ENCODE measurements around the gene TRAF6. TPM values are rescaled to one million over a fixed set of nuclear protein-coding genes. Genes with fewer than 3 reads are reported as not detected.
"Not testable (repeated sequence)": the region's sequence is repeated elsewhere in the genome, so short reads cannot be mapped to it uniquely, and the experiment has no call there.

The TRAF6 gene
- polyA plus RNA-seq, 1 experiment = 6.2 TPM

DNA sequence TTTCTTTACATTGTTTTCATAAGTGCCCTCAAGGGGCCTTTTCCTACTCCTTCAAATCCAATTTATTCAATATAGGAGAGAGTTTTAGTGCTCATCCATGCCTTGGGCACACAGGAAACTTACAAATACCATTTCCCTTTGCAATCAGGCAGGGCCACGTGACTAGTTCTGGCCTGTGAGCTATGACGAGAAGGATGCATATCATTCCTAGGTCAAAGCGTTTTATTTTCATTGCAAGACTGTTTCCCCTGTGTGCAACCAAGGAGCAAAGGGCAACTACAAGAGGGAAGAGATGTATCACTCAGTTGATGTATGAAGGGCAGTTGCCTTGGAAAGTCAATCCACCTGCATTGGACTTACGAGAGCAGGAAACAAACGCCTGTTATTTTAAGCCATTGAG, 1.9 kb upstream of the TRAF6 start:
- Histone ChIP-seq H3K27me3 (ENCODE audit: control insufficient read depth, insufficient read depth, low read length) (no peaks in the 10 kb centered on the region), H3K4me3 (ENCODE audit: low read depth, low read length) (no peak overlapping the region), H3K36me3 (ENCODE audit: control insufficient read depth, insufficient read depth, low read length) (no peaks in the 10 kb centered on the region)
- no peak for DNase-seq (ENCODE audit: low read depth)
- CTCF ChIA-PET = interaction anchor here (0.6 kb wide), 1 partner anchor 117 kb away, joined by 3 read pairs; no protein-coding TSS in a partner anchor
- POLR2A ChIA-PET = no interaction called here
- TF ChIP-seq, protein P1, sequence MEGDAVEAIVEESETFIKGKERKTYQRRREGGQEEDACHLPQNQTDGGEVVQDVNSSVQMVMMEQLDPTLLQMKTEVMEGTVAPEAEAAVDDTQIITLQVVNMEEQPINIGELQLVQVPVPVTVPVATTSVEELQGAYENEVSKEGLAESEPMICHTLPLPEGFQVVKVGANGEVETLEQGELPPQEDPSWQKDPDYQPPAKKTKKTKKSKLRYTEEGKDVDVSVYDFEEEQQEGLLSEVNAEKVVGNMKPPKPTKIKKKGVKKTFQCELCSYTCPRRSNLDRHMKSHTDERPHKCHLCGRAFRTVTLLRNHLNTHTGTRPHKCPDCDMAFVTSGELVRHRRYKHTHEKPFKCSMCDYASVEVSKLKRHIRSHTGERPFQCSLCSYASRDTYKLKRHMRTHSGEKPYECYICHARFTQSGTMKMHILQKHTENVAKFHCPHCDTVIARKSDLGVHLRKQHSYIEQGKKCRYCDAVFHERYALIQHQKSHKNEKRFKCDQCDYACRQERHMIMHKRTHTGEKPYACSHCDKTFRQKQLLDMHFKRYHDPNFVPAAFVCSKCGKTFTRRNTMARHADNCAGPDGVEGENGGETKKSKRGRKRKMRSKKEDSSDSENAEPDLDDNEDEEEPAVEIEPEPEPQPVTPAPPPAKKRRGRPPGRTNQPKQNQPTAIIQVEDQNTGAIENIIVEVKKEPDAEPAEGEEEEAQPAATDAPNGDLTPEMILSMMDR (IDR thresholded peaks at IDR 0.05; ENCODE audit: insufficient read depth, low read depth, low read length) = no peak

DNA sequence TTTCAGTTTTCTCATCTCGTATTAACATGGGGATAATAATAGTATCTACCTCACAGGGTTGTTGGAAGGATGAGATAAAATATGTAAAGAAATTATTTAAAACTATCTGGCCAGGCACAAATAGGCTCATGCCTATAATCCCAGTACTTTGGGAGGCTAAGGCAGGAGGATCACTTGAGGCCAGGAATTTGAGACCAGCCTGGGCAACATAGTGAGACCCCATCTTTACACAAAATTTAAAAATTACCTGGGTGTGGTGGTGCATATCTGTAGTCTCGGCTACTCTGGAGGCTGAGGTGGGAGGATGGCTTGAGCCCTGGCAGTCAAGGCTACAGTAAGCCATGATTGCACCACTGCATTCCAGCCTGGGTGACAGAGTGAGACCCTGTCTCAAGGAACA, 990 bp upstream of the TRAF6 start:
- POLR2A ChIA-PET; H3K4me3 ChIP-seq (ENCODE audit: low read depth, low read length); DNase-seq (ENCODE audit: low read depth); H3K36me3 ChIP-seq (ENCODE audit: control insufficient read depth, insufficient read depth, low read length); H3K27me3 ChIP-seq (ENCODE audit: control insufficient read depth, insufficient read depth, low read length): not testable (repeated sequence)
- CTCF ChIA-PET = interaction anchor here (0.7 to 1.4 kb wide), 6 partner anchors 9 to 241 kb away, joined by 3 to 15 read pairs (median 4); no protein-coding TSS in a partner anchor

DNA sequence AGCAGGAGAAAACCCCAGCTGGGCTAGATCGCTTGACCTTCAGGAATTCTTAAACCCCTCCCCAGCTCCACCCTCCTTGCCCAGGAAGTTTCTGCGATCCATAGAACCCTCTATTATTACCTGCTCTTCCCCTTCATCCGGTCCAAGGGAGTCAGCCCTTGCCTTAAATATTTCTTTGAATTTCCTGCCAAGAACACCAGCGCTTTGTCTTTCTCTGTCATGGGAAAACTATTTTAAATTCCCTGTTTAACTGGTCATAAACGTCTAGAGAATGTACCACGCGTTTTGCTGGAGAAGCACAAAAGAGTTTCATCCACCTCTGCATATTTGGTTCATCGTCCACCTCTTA, 496 bp upstream of the TRAF6 start:
- DNase-seq (ENCODE audit: low read depth) = no peak
- H3K4me3 ChIP-seq (ENCODE audit: low read depth, low read length) = peak overlapping the region; percentile 100
- H3K36me3 ChIP-seq (ENCODE audit: control insufficient read depth, insufficient read depth, low read length) = no peaks in the 10 kb centered on the region
- H3K27me3 ChIP-seq (ENCODE audit: control insufficient read depth, insufficient read depth, low read length) = no peaks in the 10 kb centered on the region
- TF ChIP-seq, protein P1 (IDR thresholded peaks at IDR 0.05; ENCODE audit: insufficient read depth, low read depth, low read length) = no peak
- ChIA-PET POLR2A (no interaction called here), CTCF (interaction anchor here (0.7 to 2.8 kb wide), 8 partner anchors 9 to 748 kb away, joined by 3 to 15 read pairs (median 4); no protein-coding TSS in a partner anchor)

DNA sequence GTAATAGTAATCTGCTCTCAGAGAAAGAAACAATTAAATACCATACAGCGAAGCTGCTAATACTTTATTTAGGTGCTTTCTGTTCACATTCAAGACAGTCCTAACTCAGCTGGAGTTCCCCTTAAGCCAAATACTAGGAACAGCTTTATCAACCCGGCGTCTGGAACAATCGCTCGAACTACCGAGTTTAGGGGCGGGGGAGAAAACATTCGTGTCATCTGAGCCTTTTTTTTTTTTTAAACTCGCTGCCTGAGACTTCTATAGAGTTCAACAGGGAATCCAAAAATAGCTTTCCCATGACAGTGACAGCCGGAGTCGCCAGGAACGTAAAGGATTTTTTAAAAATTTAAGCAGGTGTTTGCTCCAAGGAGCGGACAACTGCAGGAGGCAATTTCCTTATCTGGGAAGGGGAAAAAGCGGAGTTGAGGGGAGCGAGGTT, 852 bp downstream of the TRAF6 start:
- TF ChIP-seq, protein P1 (IDR thresholded peaks at IDR 0.05; ENCODE audit: insufficient read depth, low read depth, low read length) = no peak
- peak overlapping the region; percentile 100 for H3K4me3 ChIP-seq (ENCODE audit: low read depth, low read length)
- DNase-seq (ENCODE audit: low read depth) = no peak
- no peaks in the 10 kb centered on the region for H3K27me3 ChIP-seq (ENCODE audit: control insufficient read depth, insufficient read depth, low read length)
- ChIA-PET POLR2A (interaction anchor here (0.7 kb wide), 1 partner anchor 954 kb away, joined by 3 read pairs; no protein-coding TSS in a partner anchor), CTCF (interaction anchor here (0.6 to 2.8 kb wide), 8 partner anchors 10 to 687 kb away, joined by 3 to 10 read pairs (median 3); no protein-coding TSS in a partner anchor)
- no peaks in the 10 kb centered on the region for H3K36me3 ChIP-seq (ENCODE audit: control insufficient read depth, insufficient read depth, low read length)

DNA sequence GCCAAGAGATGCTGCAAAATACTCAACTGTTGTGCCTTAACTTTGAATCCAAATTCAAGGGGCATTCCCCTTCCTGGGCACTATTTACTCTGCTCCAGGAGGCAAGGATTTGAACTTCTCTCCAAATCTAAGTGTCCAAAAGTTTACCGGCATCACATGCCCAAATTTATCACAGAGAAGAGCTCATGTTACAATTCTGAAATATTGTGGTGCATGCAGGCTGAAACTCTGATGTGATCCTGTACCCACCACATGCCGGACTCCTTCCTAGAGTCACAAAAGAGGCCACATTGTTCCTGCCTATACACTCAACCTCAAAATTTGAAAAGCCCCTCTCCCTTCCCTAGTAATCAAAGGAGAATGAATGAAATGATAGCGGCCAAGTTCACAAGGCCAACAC, 1.3 kb downstream of the TRAF6 start:
- CTCF ChIA-PET = interaction anchor here (0.6 to 2.8 kb wide), 8 partner anchors 10 to 687 kb away, joined by 3 to 10 read pairs (median 3); no protein-coding TSS in a partner anchor
- no peak for DNase-seq (ENCODE audit: low read depth)

More for the DNA sequence above, 1.3 kb downstream of the TRAF6 start:
- POLR2A ChIA-PET = interaction anchor here (0.7 kb wide), 1 partner anchor 953 kb away, joined by 3 read pairs; no protein-coding TSS in a partner anchor
- H3K36me3 ChIP-seq (ENCODE audit: control insufficient read depth, insufficient read depth, low read length) = no peaks in the 10 kb centered on the region
- H3K4me3 ChIP-seq (ENCODE audit: low read depth, low read length) = peak overlapping the region; percentile 100
- TF ChIP-seq, protein P1 (IDR thresholded peaks at IDR 0.05; ENCODE audit: insufficient read depth, low read depth, low read length) = no peak
- H3K27me3 ChIP-seq (ENCODE audit: control insufficient read depth, insufficient read depth, low read length) = no peaks in the 10 kb centered on the region

Data from BJ (cell line).